ENCODE data around the gene NFKBIL1.
"Not testable (repeated sequence)": the region's sequence is repeated elsewhere in the genome, so short reads cannot be mapped to it uniquely, and the experiment has no call there.

Gene NFKBIL1

GRCh38 chr6:31582230-31582643, 34.8 kb downstream of the NFKBIL1 start, which contains the start of gene LTB:
LTB (minus strand) TSS chr6:31582424; CDS start chr6:31582417, 7 bp downstream.
- DNase-seq = peak; percentile 85

GRCh38 chr6:31585491-31585890, 38.1 kb downstream of the NFKBIL1 start:
- peak; percentile 73 for DNase-seq

- DNase-seq = no peak
Observed at GRCh38 chr6:31586008-31586407, 38.6 kb downstream of the NFKBIL1 start, which contains the start of gene LST1. LST1 (plus strand) TSS chr6:31586277; CDS start chr6:31587300, 1,023 bp downstream.

- peak; percentile 54 for DNase-seq
Observed at GRCh38 chr6:31586599-31587281, 39.3 kb downstream of the NFKBIL1 start.

- DNase-seq = no peak
Observed at GRCh38 chr6:31587791-31588777, 40.7 kb downstream of the NFKBIL1 start.

GRCh38 chr6:31588871-31589650, 41.7 kb downstream of the NFKBIL1 start:
- DNase-seq = no peak

- DNase-seq = not testable (repeated sequence)
Observed at GRCh38 chr6:31590691-31591090, 43.3 kb downstream of the NFKBIL1 start.

- DNase-seq = no peak
Observed at GRCh38 chr6:31592396-31592771, 45.0 kb downstream of the NFKBIL1 start.

- peak; percentile 85 for DNase-seq
Observed at GRCh38 chr6:31597006-31597405, 49.6 kb downstream of the NFKBIL1 start.

- DNase-seq = no peak
Observed at GRCh38 chr6:31607317-31607716, 59.9 kb downstream of the NFKBIL1 start.

Data from CD4-positive, alpha-beta T cell treated with Interleukin-17A for 1 hour (primary cell).